Fibroblast of skin of left biceps (primary cell): Measurements from ENCODE around the gene NRK.
A peak's percentile ranks its signal among the peaks of the same experiment; 100 is the strongest.
"Not testable (repeated sequence)": the region's sequence is repeated elsewhere in the genome, so short reads cannot be mapped to it uniquely, and the experiment has no call there.

ENCODE experiments used
- DNase-seq, 2 experiments: peaks; one replicate each; pipeline ENCODE4 v3.0.0-alpha.2; 2013; ENCODE audit warnings: low read depth in 2 of 2

The NRK gene

GRCh38 chrX:105880491-105880890 lies 58.2 kb downstream of the NRK start:
- no peak for DNase-seq

- peak in 1 of 2 experiments; percentile 10 for DNase-seq
Observed at GRCh38 chrX:105882581-105883275, 60.4 kb downstream of the NRK start.

GRCh38 chrX:105894721-105895120 lies 72.4 kb downstream of the NRK start:
- no peak for DNase-seq

GRCh38 chrX:105909576-105909975 lies 87.2 kb downstream of the NRK start:
- DNase-seq: no peak

GRCh38 chrX:105910563-105911105 lies 88.3 kb downstream of the NRK start:
- DNase-seq: no peak

- no peak for DNase-seq
Observed at GRCh38 chrX:105945266-105945665, 122.9 kb downstream of the NRK start.

GRCh38 chrX:105969487-105969886 lies 147.1 kb downstream of the NRK start:
- no peak for DNase-seq

GRCh38 chrX:105972690-105973386 lies 150.5 kb downstream of the NRK start:
- DNase-seq: no peak

GRCh38 chrX:105973387-105973739 lies 151.0 kb downstream of the NRK start:
- DNase-seq: no peak

GRCh38 chrX:105975382-105975781 lies 153.0 kb downstream of the NRK start:
- no peak for DNase-seq

GRCh38 chrX:105981772-105982485 lies 159.6 kb downstream of the NRK start:
- DNase-seq: no peak

- not testable (repeated sequence) for DNase-seq
Observed at GRCh38 chrX:105988487-105988886, 166.1 kb downstream of the NRK start.

- DNase-seq: no peak
Observed at GRCh38 chrX:105999294-105999693, 177.0 kb downstream of the NRK start.

GRCh38 chrX:106000203-106000602 lies 177.9 kb downstream of the NRK start:
- DNase-seq: no peak

GRCh38 chrX:106000609-106001008 lies 178.3 kb downstream of the NRK start:
- DNase-seq: not testable (repeated sequence)

- no peak for DNase-seq
Observed at GRCh38 chrX:106005684-106006083, 183.3 kb downstream of the NRK start.

GRCh38 chrX:106007815-106008214 lies 185.5 kb downstream of the NRK start:
- DNase-seq: no peak
